GM18951 (cell line): ENCODE results near the gene BTBD7.

ENCODE experiments used
- POLR2A ChIP-seq: IDR thresholded peaks from 4 replicates; pipeline ENCODE4 v1.6.1; 2011; ENCODE audit warnings: mild to moderate bottlenecking; ENCODE audit not compliant: insufficient read length, insufficient read depth; ENCODE audit errors: extremely low read depth
- in situ Hi-C: fragments of 300-500 bp; cut with MboI; formaldehyde crosslinking; loops from one replicate; pipeline ENCODE4 v1.12.0; 2022; ENCODE audit warnings: low sequenced_read_pairs, mixed read lengths, inconsistent platforms; ENCODE audit not compliant: unreplicated experiment

Gene BTBD7

DNA sequence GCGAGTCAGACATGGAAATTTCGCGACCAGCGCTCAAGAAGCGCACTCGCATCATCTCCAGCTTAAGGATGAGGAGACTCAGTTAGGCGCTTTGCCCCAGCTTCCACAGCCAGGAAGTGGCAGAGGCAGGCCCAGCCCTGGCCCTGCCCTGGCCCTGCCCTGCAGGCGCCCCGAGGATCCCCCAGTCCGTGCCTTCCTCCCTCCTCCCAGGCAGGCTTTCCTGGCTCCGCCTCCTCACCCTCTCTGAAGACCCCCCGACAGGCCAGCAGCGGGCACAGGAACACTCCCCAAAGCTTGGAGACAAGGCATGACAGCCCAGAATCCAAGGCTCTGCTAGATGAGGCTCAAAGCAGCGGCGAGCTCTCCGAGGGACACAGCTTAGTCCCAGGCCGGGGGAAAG, 100.7 kb downstream of the BTBD7 start:
- in situ Hi-C loops = loop anchor here (10.0 to 25.0 kb wide), 2 partner anchors 305 to 393 kb away; no protein-coding TSS in a partner anchor
- TF ChIP-seq POLR2A = no peak

GRCh38 chr14:93231129-93231979, 101.5 kb downstream of the BTBD7 start:
- no peak for TF ChIP-seq POLR2A
- in situ Hi-C loops = loop anchor here (10.0 to 25.0 kb wide), 2 partner anchors 306 to 393 kb away; no protein-coding TSS in a partner anchor

DNA sequence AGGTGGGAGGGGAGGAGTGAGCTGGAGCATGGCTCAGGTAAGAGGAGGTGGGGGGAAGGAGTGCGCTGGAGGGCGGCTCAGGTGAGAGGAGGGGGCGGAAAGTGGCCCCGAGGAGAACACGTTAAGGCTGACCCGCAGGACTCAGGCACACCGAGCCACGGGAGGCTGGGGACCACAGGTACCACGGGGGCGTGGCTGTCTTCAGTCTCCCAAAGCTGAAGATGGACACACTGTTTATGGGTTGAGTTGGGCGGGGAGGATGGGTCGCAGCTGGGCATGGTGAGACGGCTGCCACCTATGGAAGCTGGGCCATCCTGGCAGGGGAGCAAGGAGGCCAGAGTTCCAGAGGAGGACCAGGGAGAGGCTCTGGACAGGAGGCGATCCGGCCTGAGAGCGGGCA, 102.3 kb downstream of the BTBD7 start:
- in situ Hi-C loops = loop anchor here (10.0 to 25.0 kb wide), 2 partner anchors 307 to 394 kb away; no protein-coding TSS in a partner anchor

GRCh38 chr14:93228550-93228949, 104.3 kb downstream of the BTBD7 start:
- TF ChIP-seq POLR2A = no peak
- in situ Hi-C loops = loop anchor here (25.0 kb wide), 1 partner anchor 309 kb away; no protein-coding TSS in a partner anchor

More for the DNA sequence above, 102.3 kb downstream of the BTBD7 start:
- TF ChIP-seq POLR2A = no peak

GRCh38 chr14:93223565-93223964, 109.3 kb downstream of the BTBD7 start:
- no peak for TF ChIP-seq POLR2A
- in situ Hi-C loops = no loop called here

GRCh38 chr14:93220509-93220908, 112.3 kb downstream of the BTBD7 start:
- TF ChIP-seq POLR2A = no peak
- in situ Hi-C loops = no loop called here

GRCh38 chr14:93219103-93219726, 113.6 kb downstream of the BTBD7 start:
- no peak for TF ChIP-seq POLR2A
- in situ Hi-C loops = no loop called here

GRCh38 chr14:93214598-93214997, 118.2 kb downstream of the BTBD7 start:
- in situ Hi-C loops = no loop called here
- no peak for TF ChIP-seq POLR2A

GRCh38 chr14:93212432-93212831, 120.4 kb downstream of the BTBD7 start:
- TF ChIP-seq POLR2A = no peak
- in situ Hi-C loops = no loop called here

DNA sequence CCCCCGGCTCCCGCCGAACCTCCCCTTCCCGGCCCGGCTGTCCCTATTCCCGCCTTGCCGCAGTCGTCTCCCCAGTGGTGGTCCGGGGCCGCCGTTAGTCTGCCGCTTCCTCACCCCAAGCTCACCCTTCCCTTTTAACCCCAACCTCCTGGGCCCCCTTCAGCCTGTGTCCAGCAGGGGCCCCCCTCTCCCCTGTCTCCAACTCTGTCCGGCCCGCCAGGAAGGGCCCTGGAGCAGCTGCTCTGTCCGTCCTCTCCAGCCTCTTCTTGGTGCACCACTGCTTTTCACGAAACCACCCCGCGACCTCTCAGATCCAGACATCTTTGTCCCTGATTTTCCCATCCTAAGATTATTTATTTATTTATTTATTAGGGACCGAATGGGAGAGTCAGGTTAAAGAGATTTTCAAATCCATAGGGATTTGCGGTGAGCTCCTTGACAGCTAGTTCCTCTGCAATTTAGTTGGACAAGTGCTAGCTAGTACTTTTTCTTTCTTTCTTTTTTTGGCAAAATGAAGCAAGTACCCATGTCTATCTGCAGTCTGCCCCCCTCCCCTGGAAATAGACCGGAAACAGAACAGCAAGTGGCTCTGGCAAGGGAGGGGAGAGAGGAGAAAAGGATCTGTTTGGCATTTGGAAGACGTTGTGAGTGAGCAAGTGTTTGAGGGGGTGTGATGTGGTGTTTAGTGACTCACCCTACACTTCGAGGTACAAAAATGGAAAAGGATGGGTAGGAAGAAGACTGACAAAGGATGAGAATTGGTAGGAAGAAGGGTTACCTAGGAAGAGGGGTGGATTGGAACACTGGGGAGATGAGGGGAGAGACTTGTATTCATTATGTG, 125.1 kb downstream of the BTBD7 start:
- in situ Hi-C loops = no loop called here
- no peak for TF ChIP-seq POLR2A

- in situ Hi-C loops = no loop called here
- TF ChIP-seq POLR2A = peak; percentile 87
These were observed 125.9 kb downstream of the BTBD7 start, which contains the start of the genes GON7 and UBR7 for GRCh38 chr14:93206793-93207467. GON7 (minus strand) TSS chr14:93207065; CDS start chr14:93207037, 28 bp downstream. UBR7 (plus strand) TSS chr14:93207256; CDS start chr14:93207292, 36 bp downstream.

GRCh38 chr14:93201155-93201704, 131.6 kb downstream of the BTBD7 start:
- in situ Hi-C loops = no loop called here
- TF ChIP-seq POLR2A = no peak
